LHCN-M2 (cell line): Measurements from ENCODE around the gene MRPL19. TPM values are rescaled to one million over a fixed set of nuclear protein-coding genes. Genes with fewer than 3 reads are reported as not detected.

Source experiments
- DNase-seq: peaks from one replicate; pipeline ENCODE4 v3.0.0-alpha.2; 2012; ENCODE audit warnings: low read depth
- total RNA-seq: library from RNA; depleted of rRNA; stranded (reverse); fragments of >200 nt; gene quantifications from 2 replicates; pipeline ENCODE4 v1.2.3, GENCODE V29; 2014

MRPL19 gene
- total RNA-seq, 1 experiment from 2014 or later, result 55.6 TPM

- DNase-seq, result no peak
Observed at GRCh38 chr2:75616406-75616805, 30.2 kb upstream of the MRPL19 start.

- DNase-seq, result no peak
Observed at GRCh38 chr2:75616933-75617332, 29.6 kb upstream of the MRPL19 start.

- no peak for DNase-seq
Observed at GRCh38 chr2:75619956-75620740, 26.4 kb upstream of the MRPL19 start.

GRCh38 chr2:75621228-75621627 lies 25.4 kb upstream of the MRPL19 start:
- no peak for DNase-seq

- no peak for DNase-seq
Observed at GRCh38 chr2:75622500-75622899, 24.1 kb upstream of the MRPL19 start.

GRCh38 chr2:75622929-75623328 lies 23.7 kb upstream of the MRPL19 start:
- no peak for DNase-seq

- DNase-seq, result peak; percentile 64
Observed at GRCh38 chr2:75627902-75628504, 18.6 kb upstream of the MRPL19 start.

- DNase-seq, result no peak
Observed at GRCh38 chr2:75632091-75632701, 14.4 kb upstream of the MRPL19 start.

- DNase-seq, result no peak
Observed at GRCh38 chr2:75632813-75633212, 13.8 kb upstream of the MRPL19 start.

GRCh38 chr2:75633620-75634019 lies 13.0 kb upstream of the MRPL19 start:
- DNase-seq, result no peak

GRCh38 chr2:75634945-75635344 lies 11.6 kb upstream of the MRPL19 start:
- DNase-seq, result no peak

GRCh38 chr2:75637568-75637967 lies 9.0 kb upstream of the MRPL19 start:
- no peak for DNase-seq

GRCh38 chr2:75640621-75641121 lies 5.9 kb upstream of the MRPL19 start:
- peak; percentile 64 for DNase-seq

GRCh38 chr2:75641587-75641986 lies 5.0 kb upstream of the MRPL19 start:
- DNase-seq, result no peak

GRCh38 chr2:75643980-75644379 lies 2.6 kb upstream of the MRPL19 start:
- no peak for DNase-seq

GRCh38 chr2:75645643-75646042 lies 940 bp upstream of the MRPL19 start:
- DNase-seq, result no peak

GRCh38 chr2:75646090-75646582 lies 447 bp upstream of the MRPL19 start:
- no peak for DNase-seq

GRCh38 chr2:75647771-75648170 lies 1.2 kb downstream of the MRPL19 start:
- DNase-seq, result no peak

GRCh38 chr2:75654012-75654411 lies 7.4 kb downstream of the MRPL19 start:
- DNase-seq, result no peak

- no peak for DNase-seq
Observed at GRCh38 chr2:75655861-75656260, 9.3 kb downstream of the MRPL19 start.

GRCh38 chr2:75656563-75656962 lies 10.0 kb downstream of the MRPL19 start:
- DNase-seq, result no peak

GRCh38 chr2:75657798-75658197 lies 11.2 kb downstream of the MRPL19 start:
- no peak for DNase-seq

- no peak for DNase-seq
Observed at GRCh38 chr2:75666911-75667310, 20.3 kb downstream of the MRPL19 start.
